ENCODE measurements around the gene NMB.
"Not testable (repeated sequence)": the region's sequence is repeated elsewhere in the genome, so short reads cannot be mapped to it uniquely, and the experiment has no call there.

NMB gene, protein sequence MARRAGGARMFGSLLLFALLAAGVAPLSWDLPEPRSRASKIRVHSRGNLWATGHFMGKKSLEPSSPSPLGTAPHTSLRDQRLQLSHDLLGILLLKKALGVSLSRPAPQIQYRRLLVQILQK

DNA sequence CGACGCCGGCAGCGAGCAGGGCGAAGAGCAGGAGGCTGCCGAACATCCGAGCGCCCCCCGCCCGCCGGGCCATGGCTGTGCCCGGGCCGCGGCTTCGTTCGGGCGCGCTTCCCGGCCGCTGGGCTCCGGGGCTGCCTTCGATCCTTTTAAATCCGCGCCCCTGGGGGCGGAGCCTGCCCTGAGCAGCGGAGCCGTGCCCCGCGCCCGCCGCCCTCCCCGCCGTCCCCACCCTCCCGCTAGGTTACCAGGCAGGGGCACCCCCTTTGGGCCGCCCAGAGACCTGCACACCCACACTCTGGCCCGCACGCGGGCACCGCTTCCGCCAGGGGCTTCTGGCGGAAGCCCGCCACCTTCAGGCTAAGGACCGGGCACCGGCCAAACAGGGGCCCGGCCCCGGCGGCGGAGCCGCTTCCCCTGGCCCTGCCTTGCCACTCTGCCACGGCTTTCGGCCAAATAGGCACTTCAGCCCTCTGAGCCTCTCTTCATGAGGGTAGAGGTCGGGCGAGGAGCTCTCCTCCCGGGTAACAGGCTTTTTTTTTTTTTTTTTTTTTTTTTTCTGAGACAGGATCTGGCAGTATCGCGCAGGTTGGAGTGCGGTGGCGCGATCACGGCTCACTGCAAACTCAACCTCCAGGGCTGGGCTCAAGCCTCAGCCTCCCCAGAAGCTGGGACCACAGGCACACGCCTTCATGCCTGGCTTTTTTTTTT, at the start of gene NMB:
Gene NMB (minus strand): TSS at position 120 of the 708 bp plus-strand sequence. CDS start 47 bp downstream, at position 73.
- no peak for DNase-seq

- DNase-seq: no peak
Measured at GRCh38 chr15:84703808-84704207, 45.8 kb upstream of the NMB start.

DNA sequence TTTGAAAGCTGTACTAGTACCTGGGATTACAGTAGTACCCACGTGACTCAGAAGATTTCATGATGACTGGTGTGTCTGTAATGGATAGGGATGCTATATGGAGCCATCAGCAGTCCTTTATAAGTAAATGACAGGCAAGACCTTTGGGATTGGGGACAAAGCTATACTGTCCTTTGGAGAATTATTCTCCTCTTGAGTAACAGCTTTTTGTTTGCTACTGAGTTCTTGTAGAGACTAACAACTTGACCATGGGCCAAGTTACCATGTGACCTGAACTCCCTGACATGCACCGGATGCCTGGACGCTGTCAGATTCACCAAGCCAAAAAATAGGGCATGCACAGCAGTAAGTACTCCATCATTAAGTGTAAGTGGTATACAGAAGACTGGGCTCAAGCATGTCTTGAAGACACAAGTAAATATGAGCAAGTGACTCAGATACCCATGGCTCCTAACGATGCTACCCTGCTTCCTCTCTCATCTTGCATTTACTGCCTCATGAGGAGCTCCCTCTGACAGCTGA, 45.0 kb upstream of the NMB start:
- DNase-seq: no peak

DNA sequence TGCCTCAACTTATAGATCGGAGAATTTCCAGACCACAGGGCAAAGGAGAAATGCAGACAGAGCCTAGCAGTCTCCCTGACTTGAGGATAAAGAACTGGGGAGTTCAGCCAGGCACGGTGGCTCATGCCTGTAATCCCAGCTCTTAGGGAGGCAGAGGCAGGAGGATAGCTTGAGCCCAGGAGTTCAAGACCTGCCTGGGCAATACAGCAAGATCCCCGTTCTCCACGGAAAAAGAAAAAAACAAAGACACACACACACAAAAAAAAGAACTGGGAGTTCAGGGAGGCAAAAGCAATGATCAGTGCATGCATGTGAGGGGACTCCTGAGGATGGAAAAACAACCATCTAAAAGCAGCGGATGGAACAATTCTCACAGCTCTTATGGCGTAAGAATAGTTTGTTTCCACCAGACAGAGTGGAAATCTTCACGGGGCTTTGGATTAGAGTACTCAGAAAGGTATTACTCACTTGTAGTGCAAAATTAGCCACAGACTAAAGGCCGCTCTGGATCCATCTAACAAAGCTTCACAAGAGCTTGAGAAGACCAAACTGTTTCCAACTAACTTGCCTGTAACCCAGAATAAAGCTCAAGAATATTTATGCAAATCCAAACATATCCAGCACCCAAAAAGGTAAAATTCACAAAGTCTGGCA, 41.7 kb upstream of the NMB start:
- no peak for DNase-seq

GRCh38 chr15:84697236-84697990, 39.4 kb upstream of the NMB start:
- no peak for DNase-seq

DNA sequence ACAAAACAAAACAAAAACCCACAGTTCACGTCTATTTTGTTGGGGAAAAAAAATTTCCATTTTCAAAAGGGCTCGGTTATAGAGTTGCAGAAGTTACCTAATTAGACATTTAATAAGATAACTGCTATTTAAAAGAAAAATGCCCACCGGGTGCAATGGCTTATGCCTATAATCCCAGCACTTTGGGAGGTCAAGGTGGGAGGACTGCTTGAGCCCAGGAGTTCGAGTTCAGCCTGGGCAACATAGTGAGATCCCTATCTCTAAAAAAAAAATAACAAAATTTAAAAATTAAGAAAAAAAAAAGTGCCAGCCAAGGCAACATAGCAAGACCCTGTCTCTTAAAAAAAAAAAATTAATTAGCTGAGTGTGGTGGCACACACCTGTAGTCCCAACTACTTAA, 38.8 kb upstream of the NMB start:
- DNase-seq: no peak

DNA sequence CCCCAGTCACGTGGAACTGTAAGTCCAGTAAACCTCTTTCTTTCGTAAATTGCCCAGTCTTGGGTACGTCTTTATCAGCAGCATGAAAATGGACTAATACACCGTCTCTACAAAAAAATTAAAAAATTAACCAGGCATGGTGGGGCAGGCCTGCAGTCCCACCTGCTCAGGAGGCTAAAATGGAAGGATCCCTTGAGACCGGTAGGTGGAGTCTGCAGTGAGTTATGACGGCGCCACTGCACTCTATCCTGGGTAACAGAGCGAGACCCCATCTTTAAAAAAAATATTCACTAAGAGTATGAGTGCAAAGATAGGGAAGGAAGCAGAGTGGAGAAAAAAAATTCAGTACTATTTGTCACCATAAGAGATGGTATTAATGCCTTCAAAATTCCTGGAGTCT, 32.3 kb upstream of the NMB start:
- no peak for DNase-seq

DNA sequence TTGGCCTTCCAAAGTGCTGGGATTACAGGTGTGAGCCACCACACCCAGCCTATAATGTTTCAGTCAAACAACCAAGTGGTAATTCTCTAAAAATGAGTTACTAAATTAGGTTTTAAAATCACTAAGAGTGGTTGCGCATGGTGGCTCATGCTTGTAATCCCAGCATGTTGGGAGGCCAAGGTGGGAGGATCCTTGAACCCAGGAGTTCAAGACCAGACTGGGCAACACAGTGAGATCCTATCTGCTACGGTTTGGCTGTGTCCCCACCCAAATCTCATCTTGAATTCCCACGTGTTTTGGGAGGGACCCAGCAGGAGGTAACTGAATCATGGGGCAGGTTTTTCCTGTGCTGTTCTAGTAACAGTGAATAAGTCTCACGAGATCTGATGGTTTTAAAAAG, 31.9 kb upstream of the NMB start:
- DNase-seq: no peak

GRCh38 chr15:84686446-84686845, 28.4 kb upstream of the NMB start:
- not testable (repeated sequence) for DNase-seq

DNA sequence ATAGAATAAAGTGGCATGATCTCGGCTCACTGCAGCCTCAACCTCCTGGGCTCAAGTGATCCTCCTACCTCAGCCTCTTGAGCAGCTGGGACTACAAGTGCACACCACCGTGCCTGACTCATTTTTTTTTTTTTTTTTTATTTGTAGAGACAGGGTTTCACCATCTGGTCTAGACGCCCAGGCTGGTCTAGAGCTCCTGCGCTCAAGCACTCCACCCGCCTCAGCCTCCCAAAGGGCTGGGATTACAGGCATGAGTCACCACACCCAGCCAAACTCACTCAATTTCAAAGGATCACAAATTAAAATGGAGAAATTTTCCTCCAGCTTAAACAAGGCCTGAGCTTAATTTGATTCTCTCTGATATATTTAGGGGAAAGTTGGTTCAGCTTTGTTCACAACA, 27.3 kb upstream of the NMB start:
- no peak for DNase-seq

DNA sequence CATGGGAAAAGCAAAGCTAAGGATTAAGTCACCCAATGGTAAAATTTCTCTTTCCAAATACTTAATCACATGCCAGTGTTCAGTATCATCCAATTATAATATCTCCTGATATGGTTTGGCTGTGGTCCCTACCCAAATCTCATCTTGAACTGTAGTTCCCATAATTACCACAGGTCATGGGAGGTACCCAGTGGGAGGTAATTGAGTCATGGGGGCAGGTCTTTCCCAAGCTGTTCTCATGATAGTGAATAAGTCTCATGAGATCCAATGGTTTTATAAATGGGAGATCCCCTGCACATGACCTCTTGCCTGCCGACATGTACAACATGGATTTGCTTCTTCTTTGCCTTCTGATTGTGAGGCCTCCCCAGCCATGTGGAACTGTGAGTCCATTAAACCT, 26.1 kb upstream of the NMB start:
- DNase-seq: no peak

DNA sequence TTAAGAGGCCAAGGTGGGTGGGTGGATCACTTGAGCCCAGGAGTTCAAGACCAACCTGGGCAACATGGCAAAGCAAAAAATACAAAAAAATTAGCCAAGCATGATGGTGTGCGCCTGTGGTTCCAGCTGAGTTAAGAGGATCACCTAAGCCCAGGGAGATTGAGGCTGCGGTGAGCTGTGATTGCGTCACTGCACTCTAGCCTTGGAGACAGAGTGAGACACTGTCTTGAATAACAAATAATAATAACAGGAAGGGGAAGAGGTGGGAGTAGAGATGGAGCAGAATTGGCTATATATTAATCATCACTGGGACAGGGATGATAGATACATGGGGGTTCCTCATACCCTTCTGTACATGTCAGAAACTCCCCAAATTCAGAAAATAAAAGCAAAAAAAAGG, 23.8 kb upstream of the NMB start:
- no peak for DNase-seq

GRCh38 chr15:84671211-84671610, 13.2 kb upstream of the NMB start:
- no peak for DNase-seq

DNA sequence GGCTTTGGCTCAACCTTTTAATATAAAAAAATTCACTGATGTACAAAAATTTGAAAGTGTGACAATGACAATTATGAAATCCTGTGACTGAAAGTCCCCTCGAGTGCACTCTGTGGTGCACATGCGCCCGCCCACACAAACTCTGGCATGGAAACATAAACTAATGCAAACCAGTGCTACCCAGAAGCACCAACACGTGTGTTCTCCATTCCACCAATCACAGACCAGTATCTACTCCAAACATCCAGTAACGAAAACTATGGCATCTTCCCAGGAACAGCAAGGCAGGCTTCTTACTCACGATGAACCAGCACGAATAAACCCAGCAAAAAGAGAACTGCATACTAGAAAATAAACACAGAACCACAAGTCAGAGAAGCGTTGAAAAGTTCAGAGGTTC, 11.7 kb upstream of the NMB start:
- DNase-seq: no peak

DNA sequence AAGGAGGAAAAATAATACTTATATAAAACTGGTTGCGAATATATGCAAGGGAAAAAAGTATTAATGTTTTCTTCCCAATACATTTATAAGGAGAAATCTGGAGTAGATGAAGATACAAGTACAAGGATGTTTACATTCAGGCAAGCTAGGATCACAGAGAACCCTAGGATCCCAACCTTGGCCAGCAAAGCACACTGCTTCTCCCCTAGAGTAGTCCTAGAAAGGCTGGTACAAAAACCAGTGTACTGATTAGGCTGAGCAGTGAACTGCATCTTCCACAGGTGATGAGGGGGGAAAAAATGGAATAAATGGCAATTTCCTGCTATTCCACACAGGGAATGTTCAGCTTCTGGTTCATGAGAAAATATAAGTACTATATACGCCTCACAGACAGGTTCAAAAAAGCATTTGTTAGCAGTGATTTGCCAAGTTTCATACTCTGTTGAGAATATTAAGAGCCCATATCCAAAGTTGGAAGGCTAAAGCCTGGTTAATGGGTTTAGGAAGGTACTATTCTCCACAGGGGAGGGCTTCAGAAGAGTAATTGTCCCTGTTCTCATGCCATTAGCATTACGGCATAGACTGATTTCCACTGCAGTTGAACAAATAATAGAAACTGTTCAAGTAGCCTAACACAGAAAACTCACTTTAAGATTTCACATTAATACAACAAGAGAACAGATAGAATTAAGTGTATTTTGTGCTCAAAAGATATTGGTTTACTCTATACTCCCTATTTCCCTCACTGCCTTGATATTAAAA, 10.4 kb upstream of the NMB start:
- no peak for DNase-seq

GRCh38 chr15:84666373-84666772, 8.4 kb upstream of the NMB start:
- DNase-seq: no peak

DNA sequence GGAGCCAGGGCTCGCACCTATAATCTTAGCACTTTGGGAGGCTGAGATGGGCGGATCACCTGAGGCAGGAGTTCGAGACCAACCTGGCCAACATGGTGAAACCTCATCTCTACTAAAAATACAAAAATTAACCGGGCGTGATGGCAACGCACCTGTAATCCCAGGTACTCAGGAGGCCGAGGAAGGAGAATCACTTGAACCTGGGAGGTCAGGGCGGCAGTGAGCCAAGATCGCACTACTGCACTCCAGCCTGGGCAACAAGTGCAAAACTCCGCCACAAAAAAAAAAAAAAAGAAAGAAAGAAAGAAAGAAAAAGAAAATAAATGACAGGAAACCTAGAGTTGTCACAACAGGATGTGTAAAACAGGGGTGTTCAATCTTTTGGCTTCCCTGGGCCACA, 3.0 kb upstream of the NMB start:
- no peak for DNase-seq

- no peak for DNase-seq
Measured at GRCh38 chr15:84659904-84660781, 2.1 kb upstream of the NMB start.

DNA sequence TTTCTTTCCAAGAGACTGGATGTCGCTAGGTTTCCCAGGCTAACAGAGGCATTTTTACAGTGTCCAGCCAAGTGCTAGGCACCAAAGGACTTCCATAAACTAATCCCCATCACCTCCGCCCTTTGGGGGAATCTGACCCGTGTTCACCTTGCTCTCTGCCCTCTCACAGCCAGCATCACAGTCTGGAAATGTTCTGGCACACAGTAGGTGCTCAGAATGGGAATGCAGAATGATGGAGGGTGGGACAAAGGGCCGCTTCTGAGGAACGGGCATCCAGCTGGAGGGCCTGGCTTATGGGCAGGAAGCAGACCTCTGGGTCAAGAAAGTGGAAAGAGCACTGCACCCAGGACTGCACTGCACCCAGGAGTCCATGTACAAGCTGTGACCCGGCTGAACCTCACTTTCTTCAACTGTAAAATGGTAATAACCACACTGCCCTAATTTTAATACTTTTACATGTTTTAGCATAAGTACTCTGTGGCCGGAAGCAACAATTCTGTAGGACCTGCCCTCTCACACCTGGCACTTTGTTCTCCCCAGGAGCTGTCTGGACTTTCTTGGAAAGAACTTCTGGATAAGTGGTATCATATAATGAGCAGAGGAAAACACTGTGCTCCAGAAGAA, 901 bp upstream of the NMB start:
- DNase-seq: no peak

GRCh38 chr15:84657748-84658079, 285 bp downstream of the NMB start:
- DNase-seq: no peak

- DNase-seq: no peak
Measured at GRCh38 chr15:84656972-84657371, 1.0 kb downstream of the NMB start.
